H1 (cell line): ENCODE data around the gene HBS1L. TPM values are rescaled to one million over a fixed set of nuclear protein-coding genes. Genes with fewer than 3 reads are reported as not detected.

Experiments
- CTCF ChIA-PET: fragments of 300-600 bp; sonication (Branson Sonifier 250); formaldehyde crosslinking; loops from one replicate; lab custom pipeline; 2021; ENCODE audit not compliant: partially characterized antibody; lab: Charles Lee
- POLR2A ChIA-PET: fragments of 300-600 bp; sonication (Branson Sonifier 250); formaldehyde crosslinking; loops from one replicate; lab custom pipeline; 2021; ENCODE audit warnings: inconsistent platforms; ENCODE audit not compliant: partially characterized antibody; lab: Charles Lee
- DNase-seq, 2 experiments: peaks; one replicate each; pipeline versions ENCODE4 v3.0.0 to v3.0.0-alpha.2; 2010 to 2022; ENCODE audit warnings: low spot score in 2 of 2, low read depth in 1 of 2, mixed read lengths in 1 of 2
- FAIRE-seq: peaks from 2 replicates; lab custom pipeline; 2011; peaks lifted over from hg19 to GRCh38; lab: Jason Lieb, UNC
- H2AFZ ChIP-seq: 2 replicates; pipeline ENCODE4 v1.8.1; 2012; ENCODE audit warnings: low read length, inconsistent platforms
- H2AK5ac ChIP-seq: 2 replicates; pipeline ENCODE4 v1.6.1; 2013; ENCODE audit warnings: low read depth, low read length
- H2BK120ac ChIP-seq: replicated peaks from 2 replicates; pipeline ENCODE3; 2013; ENCODE audit warnings: low read depth, low read length, inconsistent platforms
- H2BK12ac ChIP-seq: 2 replicates; pipeline ENCODE4 v1.6.1; 2013; ENCODE audit warnings: low read depth, low read length
- H2BK15ac ChIP-seq: 2 replicates; pipeline ENCODE4 v1.6.1; 2013; ENCODE audit warnings: low read length
- H2BK20ac ChIP-seq: 2 replicates; pipeline ENCODE4 v1.6.1; 2013; ENCODE audit warnings: low read length
- H2BK5ac ChIP-seq: 2 replicates; pipeline ENCODE4 v1.6.1; 2013; ENCODE audit warnings: low read depth, low read length
- H3K14ac ChIP-seq: 2 replicates; pipeline ENCODE4 v1.6.1; 2013; ENCODE audit warnings: inconsistent platforms; ENCODE audit not compliant: insufficient read length
- H3K18ac ChIP-seq: 2 replicates; pipeline ENCODE4 v1.6.1; 2013; ENCODE audit warnings: low read length; ENCODE audit errors: extremely low read depth
- H3K23ac ChIP-seq: 2 replicates; pipeline ENCODE4 v1.6.1; 2013; ENCODE audit warnings: inconsistent platforms; ENCODE audit not compliant: insufficient read length
- H3K23me2 ChIP-seq: 2 replicates; pipeline ENCODE4 v1.6.1; 2013; ENCODE audit warnings: low read depth, low read length
- H3K27ac ChIP-seq: 2 replicates; pipeline ENCODE4 v1.6.1; 2011; ENCODE audit warnings: low read depth, low read length, inconsistent platforms
- H3K27me3 ChIP-seq, 4 experiments: replicated peaks in 1 of 4; 1 replicate in 1 of 4; 2 replicates in 3 of 4; pipeline versions ENCODE4 v1.6.1 to v1.8.1; 2011 to 2013; ENCODE audit warnings: low read length in 3 of 4, mild to moderate bottlenecking in 3 of 4, inconsistent platforms in 2 of 4, mixed read lengths in 2 of 4, moderate library complexity in 1 of 4; ENCODE audit not compliant: control insufficient read depth in 3 of 4, insufficient read depth in 3 of 4; ENCODE audit errors: extremely low read depth in 1 of 4
- H3K36me3 ChIP-seq, 4 experiments: 2 replicates each; pipeline versions ENCODE4 v1.6.1 to v1.8.1; 2011 to 2013; ENCODE audit warnings: mild to moderate bottlenecking in 4 of 4, low read length in 3 of 4, moderate library complexity in 2 of 4, control low read depth in 1 of 4, inconsistent platforms in 1 of 4; ENCODE audit not compliant: insufficient read depth in 4 of 4, control insufficient read depth in 2 of 4
- H3K4ac ChIP-seq: replicated peaks from 2 replicates; pipeline ENCODE3; 2013; ENCODE audit warnings: low read length, low read depth, mixed read lengths, inconsistent platforms; ENCODE audit not compliant: insufficient read length
- H3K4me1 ChIP-seq, 4 experiments: replicated peaks in 1 of 4; 1 replicate in 1 of 4; 2 replicates in 3 of 4; pipeline versions ENCODE4 v1.6.1 to v1.8.1; 2011 to 2013; ENCODE audit warnings: low read length in 3 of 4, inconsistent platforms in 2 of 4, mixed read lengths in 1 of 4; ENCODE audit not compliant: insufficient read depth in 4 of 4, control insufficient read depth in 3 of 4
- H3K4me2 ChIP-seq, 2 experiments: 2 replicates each; pipeline versions ENCODE4 v1.6.1 to v1.8.1; 2011 to 2013; ENCODE audit warnings: low read depth in 2 of 2, low read length in 2 of 2, control low read depth in 1 of 2, inconsistent platforms in 1 of 2, mild to moderate bottlenecking in 1 of 2; ENCODE audit not compliant: insufficient read depth in 1 of 2
- H3K4me3 ChIP-seq, 4 experiments: fragments of 200-600, 300-600 bp in 1 of 4; sonication (generic), shearing (Covaris generic), sonication (Bioruptor Twin) in 1 of 4; 2 replicates each; pipeline versions ENCODE4 v1.5.1 to v1.8.1; 2011 to 2016; ENCODE audit warnings: low read length in 4 of 4, low read depth in 3 of 4, control low read depth in 2 of 4, inconsistent platforms in 2 of 4, mild to moderate bottlenecking in 2 of 4, mixed read lengths in 1 of 4, moderate library complexity in 1 of 4; ENCODE audit not compliant: insufficient read depth in 2 of 4; ENCODE audit errors: extremely low read depth in 1 of 4
- H3K56ac ChIP-seq: replicated peaks from 2 replicates; pipeline ENCODE3; 2013; ENCODE audit warnings: low read depth, mild to moderate bottlenecking, mixed read lengths, low read length, inconsistent platforms; ENCODE audit not compliant: insufficient read length
- H3K79me1 ChIP-seq: 2 replicates; pipeline ENCODE4 v1.6.1; 2013; ENCODE audit warnings: low read depth, low read length, control low read depth
- H3K79me2 ChIP-seq, 2 experiments: 2 replicates each; pipeline versions ENCODE4 v1.6.1 to v1.8.1; 2012 to 2013; ENCODE audit warnings: low read length in 2 of 2, mild to moderate bottlenecking in 2 of 2, inconsistent platforms in 1 of 2; ENCODE audit not compliant: insufficient read depth in 2 of 2, control insufficient read depth in 1 of 2
- H3K9ac ChIP-seq, 4 experiments: replicated peaks in 1 of 4; 1 replicate in 1 of 4; 2 replicates in 3 of 4; pipeline versions ENCODE4 v1.6.1 to v1.8.1; 2011 to 2013; ENCODE audit warnings: low read depth in 3 of 4, low read length in 3 of 4, control low read depth in 2 of 4, mild to moderate bottlenecking in 2 of 4, moderate library complexity in 2 of 4, inconsistent platforms in 1 of 4; ENCODE audit errors: extremely low read depth in 1 of 4
- H3K9me3 ChIP-seq, 2 experiments: 2 replicates each; pipeline versions ENCODE4 v1.6.1 to v1.8.1; 2012 to 2013; ENCODE audit warnings: mild to moderate bottlenecking in 2 of 2, moderate library complexity in 2 of 2, control low read depth in 1 of 2, inconsistent platforms in 1 of 2, low read depth in 1 of 2, low read length in 1 of 2, mixed read lengths in 1 of 2; ENCODE audit not compliant: insufficient read depth in 2 of 2
- H4K20me1 ChIP-seq, 2 experiments: replicated peaks in 1 of 2; 2 replicates each; pipeline versions ENCODE3 to v1.8.1; 2011 to 2013; ENCODE audit warnings: inconsistent platforms in 2 of 2, low read length in 2 of 2, mild to moderate bottlenecking in 1 of 2; ENCODE audit not compliant: insufficient read depth in 2 of 2, control insufficient read depth in 1 of 2
- H4K5ac ChIP-seq: 2 replicates; pipeline ENCODE4 v1.6.1; 2013; ENCODE audit warnings: low read length, low read depth, mixed read lengths, inconsistent platforms; ENCODE audit not compliant: insufficient read length
- H4K8ac ChIP-seq: 2 replicates; pipeline ENCODE4 v1.8.0; 2013; ENCODE audit warnings: mild to moderate bottlenecking, moderate library complexity, low read length, inconsistent platforms; ENCODE audit not compliant: insufficient read depth; ENCODE audit errors: extremely low read depth
- H4K91ac ChIP-seq: replicated peaks from 2 replicates; pipeline ENCODE3; 2013; ENCODE audit warnings: low read length, mixed read lengths, inconsistent platforms; ENCODE audit not compliant: insufficient read length
- BRCA1 ChIP-seq: IDR thresholded peaks from 2 replicates; pipeline ENCODE4 v1.6.1; 2012; ENCODE audit warnings: low read depth, low read length, improper control_type of control experiment
- CTBP2 ChIP-seq: IDR thresholded peaks from 2 replicates; pipeline ENCODE4 v1.7.0; 2011; ENCODE audit warnings: borderline replicate concordance, mild to moderate bottlenecking, moderate library complexity, mixed read lengths, low read length; ENCODE audit not compliant: insufficient read depth, insufficient read length
- HDAC6 ChIP-seq: IDR thresholded peaks from one replicate; pipeline ENCODE4 v1.7.1; 2012; ENCODE audit warnings: low read depth, mild to moderate bottlenecking, inconsistent platforms, low read length, moderate library complexity
- MAFK ChIP-seq: IDR thresholded peaks from 2 replicates; pipeline ENCODE4 v1.6.1; 2012; ENCODE audit warnings: low read depth, mild to moderate bottlenecking, improper control_type of control experiment, low read length
- NANOG ChIP-seq: IDR thresholded peaks from 2 replicates; pipeline ENCODE4 v1.6.1; 2011; ENCODE audit warnings: low read length, low read depth, mild to moderate bottlenecking, inconsistent platforms; ENCODE audit not compliant: insufficient read depth, poor library complexity, severe bottlenecking
- RBBP5 ChIP-seq: IDR thresholded peaks from 2 replicates; pipeline ENCODE4 v1.7.1; 2012; ENCODE audit warnings: low read depth, mild to moderate bottlenecking, inconsistent platforms, low read length, moderate library complexity, borderline replicate concordance
- TAF1 ChIP-seq: IDR thresholded peaks from 2 replicates; pipeline ENCODE4 v1.6.1; 2011; ENCODE audit warnings: mild to moderate bottlenecking, low read depth, low read length
- TEAD4 ChIP-seq: IDR thresholded peaks from 2 replicates; pipeline ENCODE4 v1.6.1; 2012; ENCODE audit warnings: low read depth, low read length, inconsistent platforms, mixed read lengths
- WGBS, 2 experiments: shearing (Covaris generic) in 1 of 2; methylation state at CpG; one replicate each; pipeline versions ENCODE4 v1.1.6 to v1.1.7; 2013 to 2015; ENCODE audit warnings: low lambda C conversion rate in 2 of 2, mixed read lengths in 2 of 2, inconsistent platforms in 1 of 2, low coverage in 1 of 2, missing lambda C conversion rate in 1 of 2; ENCODE audit not compliant: insufficient replicate concordance in 2 of 2, insufficient coverage in 1 of 2, insufficient read length in 1 of 2; ENCODE audit errors: extremely low coverage in 1 of 2, missing lambda C conversion rate in 1 of 2; 5-methylcytosine and 5-hydroxymethylcytosine counted together
- polyA plus RNA-seq, 7 experiments: library from polyadenylated mRNA; depleted of rRNA in 3 of 7; stranded (reverse) in 5 of 7; unstranded in 2 of 7; fragments of >200 nt in 5 of 7; fragments of 200-250 nt in 2 of 7; gene quantifications; 1 replicate in 5 of 7; 2 replicates in 1 of 7; 4 replicates in 1 of 7; pipeline versions ENCODE4 v1.2.1 to v1.2.3, GENCODE V29; 2011 to 2013; ENCODE audit warnings: missing spikeins in 2 of 7, mixed read lengths in 2 of 7
- total RNA-seq: library from RNA; stranded (reverse); fragmentation: NEBNext Ultra II Directional; extraction: Animal tissue kit (Norgen Biotek cat#: 25700); gene quantifications from 2 replicates; pipeline ENCODE4 v1.2.1, GENCODE V29; 2021

The HBS1L gene
- total and polyA plus RNA-seq, 2 of the 8 experiments (the other 6 are each of a cell fraction or from before 2014, with no cell fraction given) = 28.1 to 97.1 TPM

- no peaks in the 10 kb centered on the region for H3K9me3 ChIP-seq
- H4K5ac ChIP-seq = no peak overlapping the region
- POLR2A ChIA-PET = no interaction called here
- no peaks in the 10 kb centered on the region for H3K27me3 ChIP-seq
- H2BK5ac ChIP-seq = no peak overlapping the region
- 87% methylated on average over 3 of the region's 3 CpGs; no CpG with 5 or more reads in 1 of the 2 experiments for WGBS, 2 experiments
- H2AFZ ChIP-seq = no peak overlapping the region
- no peaks in the 10 kb centered on the region for H3K79me1 ChIP-seq
- no peak overlapping the region for H2BK12ac ChIP-seq
- H3K27ac ChIP-seq = no peak overlapping the region
- no peaks in the 10 kb centered on the region for H3K23me2 ChIP-seq
- peaks cover 0 to 8% (median 2%) of the 10 kb centered on the region in 4 experiments; a peak in 2 of 8 replicates for H3K36me3 ChIP-seq
- no peak overlapping the region for H3K9ac ChIP-seq
- H3K23ac ChIP-seq = no peak overlapping the region
- CTCF ChIA-PET = interaction anchor here (1.0 kb wide), 1 partner anchor 12 kb away, joined by 3 read pairs; no protein-coding TSS in a partner anchor
- H3K79me2 ChIP-seq = no peaks in the 10 kb centered on the region; a peak in 2 of 4 replicates
- no peak overlapping the region for H2AK5ac ChIP-seq
- no peaks in the 10 kb centered on the region for H4K20me1 ChIP-seq
- no peak for DNase-seq
- no peak overlapping the region for H3K4ac ChIP-seq
- no peak overlapping the region for H3K56ac ChIP-seq
- TF ChIP-seq TEAD4 (no peak), TAF1 (no peak), RBBP5 (no peak), HDAC6 (no peak), CTBP2 (no peak), NANOG (no peak), BRCA1 (no peak), MAFK (no peak)
- H4K8ac ChIP-seq = no peak overlapping the region
- peaks cover 0 to 5% (median 2%) of the 10 kb centered on the region in 4 experiments; a peak in 3 of 7 replicates for H3K4me1 ChIP-seq
- H2BK120ac ChIP-seq = no peak overlapping the region
- no peak overlapping the region for H3K4me3 ChIP-seq
- no peak overlapping the region for H3K4me2 ChIP-seq
- no peak overlapping the region for H4K91ac ChIP-seq
- no peak overlapping the region for H2BK20ac ChIP-seq
- no peak overlapping the region for H3K18ac ChIP-seq
- no peak overlapping the region for H2BK15ac ChIP-seq
- H3K14ac ChIP-seq = no peak overlapping the region
- no peak for FAIRE-seq
Measured at GRCh38 chr6:135030056-135030473, 24.6 kb downstream of the HBS1L start.
